Chondrocyte (in vitro differentiated cells): Measurements from ENCODE around the gene GPR37. TPM values are rescaled to one million over a fixed set of nuclear protein-coding genes. Genes with fewer than 3 reads are reported as not detected.

ENCODE experiments used
- DNase-seq: peaks from one replicate; pipeline ENCODE4 v3.0.0; 2021; ENCODE audit warnings: mixed read lengths, low spot score
- H3K27ac Mint-ChIP-seq: one replicate; pipeline ENCODE4 v1.8.0; 2021; ENCODE audit warnings: mild to moderate bottlenecking, moderate library complexity, mixed read lengths; ENCODE audit not compliant: unreplicated experiment
- H3K27me3 Mint-ChIP-seq: 2 replicates; pipeline ENCODE4 v1.8.0; 2021; ENCODE audit warnings: low read depth, mixed read lengths
- H3K36me3 Mint-ChIP-seq: 2 replicates; pipeline ENCODE4 v1.8.0; 2021; ENCODE audit warnings: low read depth, mixed read lengths
- H3K4me1 Mint-ChIP-seq: 2 replicates; pipeline ENCODE4 v1.8.0; 2021; ENCODE audit warnings: low read depth, mild to moderate bottlenecking, mixed read lengths
- H3K4me3 Mint-ChIP-seq: one replicate; pipeline ENCODE4 v1.8.0; 2021; ENCODE audit warnings: mild to moderate bottlenecking, moderate library complexity, mixed read lengths; ENCODE audit not compliant: unreplicated experiment
- H3K9me3 Mint-ChIP-seq: 2 replicates; pipeline ENCODE4 v1.8.0; 2021; ENCODE audit warnings: low read depth, mixed read lengths
- total RNA-seq: library from RNA; stranded (reverse); gene quantifications from 3 replicates; pipeline ENCODE4 v1.2.1, GENCODE V29; 2021
- TF ChIP-seq, protein P1 (sequence below): fragments of 200-600 bp; sonication (generic); IDR thresholded peaks from 2 replicates; pipeline ENCODE4 v1.5.0; 2021; ENCODE audit warnings: antibody characterized with exemption, mild to moderate bottlenecking, moderate library complexity

Gene GPR37
- total RNA-seq, 1 donor from 2014 or later: 1.6 TPM

DNA sequence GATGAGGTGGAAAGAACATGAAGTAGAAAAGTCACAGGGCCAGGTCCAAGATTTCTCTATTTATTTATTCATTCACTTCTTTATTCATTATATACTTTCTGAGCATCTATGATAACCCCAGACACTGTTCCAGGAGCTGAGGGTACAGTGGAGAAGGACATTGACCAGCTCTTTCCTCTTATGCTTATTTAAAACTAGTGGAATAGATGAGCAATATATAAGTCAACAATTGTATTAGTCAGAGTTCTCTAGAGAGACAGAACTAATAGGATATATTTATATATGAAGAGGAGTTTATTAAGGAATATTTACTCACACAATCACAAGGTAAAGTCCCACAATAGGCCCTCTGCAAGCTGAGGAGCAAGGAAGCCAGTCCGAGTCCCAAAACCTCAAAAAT lies 15.0 kb upstream of the GPR37 start:
- no peaks in the 10 kb centered on the region for H3K27me3 Mint-ChIP-seq
- DNase-seq: no peak
- H3K36me3 Mint-ChIP-seq: no peaks in the 10 kb centered on the region
- H3K27ac Mint-ChIP-seq: no peak overlapping the region
- H3K4me3 Mint-ChIP-seq: no peak overlapping the region
- H3K9me3 Mint-ChIP-seq: no peaks in the 10 kb centered on the region
- no peaks in the 10 kb centered on the region for H3K4me1 Mint-ChIP-seq
- TF ChIP-seq, protein P1, sequence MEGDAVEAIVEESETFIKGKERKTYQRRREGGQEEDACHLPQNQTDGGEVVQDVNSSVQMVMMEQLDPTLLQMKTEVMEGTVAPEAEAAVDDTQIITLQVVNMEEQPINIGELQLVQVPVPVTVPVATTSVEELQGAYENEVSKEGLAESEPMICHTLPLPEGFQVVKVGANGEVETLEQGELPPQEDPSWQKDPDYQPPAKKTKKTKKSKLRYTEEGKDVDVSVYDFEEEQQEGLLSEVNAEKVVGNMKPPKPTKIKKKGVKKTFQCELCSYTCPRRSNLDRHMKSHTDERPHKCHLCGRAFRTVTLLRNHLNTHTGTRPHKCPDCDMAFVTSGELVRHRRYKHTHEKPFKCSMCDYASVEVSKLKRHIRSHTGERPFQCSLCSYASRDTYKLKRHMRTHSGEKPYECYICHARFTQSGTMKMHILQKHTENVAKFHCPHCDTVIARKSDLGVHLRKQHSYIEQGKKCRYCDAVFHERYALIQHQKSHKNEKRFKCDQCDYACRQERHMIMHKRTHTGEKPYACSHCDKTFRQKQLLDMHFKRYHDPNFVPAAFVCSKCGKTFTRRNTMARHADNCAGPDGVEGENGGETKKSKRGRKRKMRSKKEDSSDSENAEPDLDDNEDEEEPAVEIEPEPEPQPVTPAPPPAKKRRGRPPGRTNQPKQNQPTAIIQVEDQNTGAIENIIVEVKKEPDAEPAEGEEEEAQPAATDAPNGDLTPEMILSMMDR: no peak

DNA sequence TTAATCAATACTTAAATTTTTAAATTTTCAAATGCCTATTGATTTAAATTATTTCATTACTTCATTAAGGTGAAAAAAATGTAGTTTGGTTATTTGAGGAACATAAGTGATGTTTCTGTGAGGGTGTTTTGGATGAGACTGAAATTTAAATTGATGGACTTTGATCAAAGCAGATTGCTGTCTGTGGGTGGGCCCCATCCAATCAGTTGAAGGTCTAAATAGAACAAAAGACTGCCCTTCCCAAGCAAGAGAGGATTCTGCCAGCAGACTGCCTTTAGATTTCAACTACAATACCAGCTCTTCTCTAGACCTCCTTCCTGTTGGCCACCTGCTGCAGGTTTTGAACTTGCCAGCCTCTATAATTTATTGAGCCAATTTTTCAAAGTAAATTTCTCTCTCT lies 14.5 kb upstream of the GPR37 start:
- no peaks in the 10 kb centered on the region for H3K36me3 Mint-ChIP-seq
- DNase-seq: no peak
- TF ChIP-seq, protein P1: no peak
- H3K27ac Mint-ChIP-seq: no peak overlapping the region
- H3K9me3 Mint-ChIP-seq: no peaks in the 10 kb centered on the region
- H3K27me3 Mint-ChIP-seq: no peaks in the 10 kb centered on the region
- no peak overlapping the region for H3K4me3 Mint-ChIP-seq
- no peaks in the 10 kb centered on the region for H3K4me1 Mint-ChIP-seq

DNA sequence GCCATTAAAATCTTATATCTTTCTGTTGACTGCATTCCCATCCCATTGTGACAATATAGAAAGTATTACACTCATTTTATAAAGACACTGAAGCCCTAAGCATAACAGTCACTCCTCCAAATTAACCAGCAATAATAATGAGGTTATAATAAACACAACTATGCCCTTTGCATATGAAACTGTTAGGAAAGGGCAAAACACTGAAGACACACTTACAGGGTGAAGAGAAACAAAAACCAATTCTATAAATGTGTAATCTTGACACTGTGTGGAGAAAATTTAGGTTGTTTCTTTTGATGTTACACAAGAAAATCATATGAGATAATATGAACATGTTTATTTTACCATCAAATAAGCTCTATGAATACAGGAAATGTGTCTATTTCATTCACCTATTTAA lies 14.0 kb upstream of the GPR37 start:
- TF ChIP-seq, protein P1: no peak
- Mint-ChIP-seq H3K9me3 (no peaks in the 10 kb centered on the region), H3K27me3 (no peaks in the 10 kb centered on the region), H3K36me3 (no peaks in the 10 kb centered on the region), H3K4me3 (no peak overlapping the region), H3K27ac (no peak overlapping the region), H3K4me1 (no peaks in the 10 kb centered on the region)
- no peak for DNase-seq

DNA sequence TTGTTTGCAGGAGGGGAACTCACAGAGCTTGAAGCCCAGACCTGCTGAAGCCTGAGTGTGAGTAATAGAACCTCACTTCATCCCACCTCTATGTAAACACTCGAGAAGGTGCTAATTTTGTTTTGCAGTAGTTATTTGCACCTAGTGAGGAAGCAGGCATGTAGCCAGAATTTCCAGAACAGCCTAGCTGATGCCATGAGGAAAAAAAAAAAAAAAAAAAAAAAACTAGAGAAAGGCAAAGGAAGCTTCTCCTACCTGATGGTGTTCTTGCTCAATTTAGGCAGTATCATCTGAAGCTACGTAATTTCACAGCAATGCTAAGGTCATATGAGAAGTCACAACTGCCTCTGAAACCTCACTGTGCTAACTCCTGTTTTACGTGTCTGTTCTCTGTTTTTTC lies 13.6 kb upstream of the GPR37 start:
- TF ChIP-seq, protein P1: no peak
- no peaks in the 10 kb centered on the region for H3K36me3 Mint-ChIP-seq
- H3K4me3 Mint-ChIP-seq: no peak overlapping the region
- no peak for DNase-seq
- H3K9me3 Mint-ChIP-seq: no peaks in the 10 kb centered on the region
- no peaks in the 10 kb centered on the region for H3K27me3 Mint-ChIP-seq
- no peaks in the 10 kb centered on the region for H3K4me1 Mint-ChIP-seq
- no peak overlapping the region for H3K27ac Mint-ChIP-seq

GRCh38 chr7:124777268-124777667 lies 11.7 kb upstream of the GPR37 start:
- Mint-ChIP-seq H3K27me3 (no peaks in the 10 kb centered on the region), H3K27ac (no peak overlapping the region)

More at GRCh38 chr7:124777268-124777667, 11.7 kb upstream of the GPR37 start:
- TF ChIP-seq, protein P1: no peak
- Mint-ChIP-seq H3K4me3 (no peak overlapping the region), H3K9me3 (no peaks in the 10 kb centered on the region), H3K4me1 (no peaks in the 10 kb centered on the region), H3K36me3 (no peaks in the 10 kb centered on the region)
- DNase-seq: no peak
